NOMO-1 treated with DMSO at 0.1 percent for 48 hours (cell line): Measurements from ENCODE around the gene PYGM.
"Not testable (repeated sequence)": the region's sequence is repeated elsewhere in the genome, so short reads cannot be mapped to it uniquely, and the experiment has no call there.

Source experiments
- DNase-seq: peaks from one replicate; lab custom pipeline; 2025; ENCODE audit not compliant: unreplicated experiment; lab: John Stamatoyannopoulos, UW

PYGM gene

DNA sequence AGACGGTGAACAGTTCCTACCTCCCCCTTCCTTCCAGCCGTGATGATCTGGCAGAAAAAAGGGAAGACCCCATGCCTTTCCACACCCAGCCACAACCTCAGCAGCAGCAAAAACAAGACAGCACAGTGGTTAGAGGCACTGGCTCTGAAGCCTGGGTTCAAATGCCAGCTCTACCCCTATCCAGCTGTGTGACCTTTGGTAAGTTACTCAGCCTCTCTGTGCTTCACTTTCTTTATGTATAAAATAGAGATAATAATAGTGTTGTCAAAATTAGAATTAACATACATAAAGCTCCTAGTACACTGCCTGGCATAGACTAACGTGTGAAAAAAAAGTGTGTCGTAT, 41.0 kb downstream of the PYGM start:
- no peak for DNase-seq

DNA sequence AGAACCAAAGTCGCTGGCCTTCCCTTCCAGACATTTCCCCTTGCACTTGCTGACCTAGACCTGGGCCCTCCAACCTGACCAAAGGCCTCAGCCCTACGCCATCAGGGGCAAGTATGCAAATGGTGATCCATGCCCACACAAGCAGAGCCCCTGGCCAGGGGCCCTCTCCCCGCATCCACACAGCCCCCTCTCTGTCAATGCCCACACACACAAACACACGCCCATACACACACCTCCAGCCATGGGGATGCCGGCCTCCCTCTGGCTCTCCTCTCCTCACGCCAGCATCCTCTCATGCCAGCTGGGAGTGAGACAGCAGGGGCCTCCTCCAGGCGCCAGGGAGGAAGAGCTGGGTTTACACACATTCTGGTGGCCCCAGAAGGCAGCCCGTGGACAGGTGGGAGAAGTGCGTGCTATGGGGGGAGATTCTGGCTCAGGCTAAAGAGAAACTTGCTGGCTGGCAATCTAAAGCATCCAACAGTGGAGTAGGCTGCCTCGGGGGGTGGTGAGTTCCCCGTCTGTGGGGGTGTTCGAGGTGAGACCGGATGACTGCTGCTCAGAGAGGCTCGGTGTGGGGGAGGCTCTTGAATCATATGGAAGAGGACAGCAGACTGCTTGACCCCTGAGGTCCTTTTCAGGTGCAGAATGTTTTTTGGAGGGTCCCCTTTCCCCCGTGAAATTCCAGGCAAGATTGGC, 41.5 kb downstream of the PYGM start:
- DNase-seq: no peak

DNA sequence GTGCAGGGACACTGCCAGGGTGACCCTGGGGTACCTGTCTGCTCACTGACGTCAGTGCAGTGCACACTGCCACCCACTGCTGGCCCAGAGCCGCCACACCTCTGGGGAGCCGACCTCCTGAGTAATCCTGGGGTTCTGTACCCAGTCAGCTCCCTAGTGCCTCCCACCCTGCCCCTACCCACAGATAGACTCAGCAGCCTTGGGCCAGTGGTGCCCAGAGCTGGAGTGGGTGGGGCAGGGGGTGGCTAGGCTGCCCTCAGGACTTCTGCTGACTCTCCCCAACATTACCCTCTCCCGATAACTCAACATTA, 42.6 kb downstream of the PYGM start:
- no peak for DNase-seq

DNA sequence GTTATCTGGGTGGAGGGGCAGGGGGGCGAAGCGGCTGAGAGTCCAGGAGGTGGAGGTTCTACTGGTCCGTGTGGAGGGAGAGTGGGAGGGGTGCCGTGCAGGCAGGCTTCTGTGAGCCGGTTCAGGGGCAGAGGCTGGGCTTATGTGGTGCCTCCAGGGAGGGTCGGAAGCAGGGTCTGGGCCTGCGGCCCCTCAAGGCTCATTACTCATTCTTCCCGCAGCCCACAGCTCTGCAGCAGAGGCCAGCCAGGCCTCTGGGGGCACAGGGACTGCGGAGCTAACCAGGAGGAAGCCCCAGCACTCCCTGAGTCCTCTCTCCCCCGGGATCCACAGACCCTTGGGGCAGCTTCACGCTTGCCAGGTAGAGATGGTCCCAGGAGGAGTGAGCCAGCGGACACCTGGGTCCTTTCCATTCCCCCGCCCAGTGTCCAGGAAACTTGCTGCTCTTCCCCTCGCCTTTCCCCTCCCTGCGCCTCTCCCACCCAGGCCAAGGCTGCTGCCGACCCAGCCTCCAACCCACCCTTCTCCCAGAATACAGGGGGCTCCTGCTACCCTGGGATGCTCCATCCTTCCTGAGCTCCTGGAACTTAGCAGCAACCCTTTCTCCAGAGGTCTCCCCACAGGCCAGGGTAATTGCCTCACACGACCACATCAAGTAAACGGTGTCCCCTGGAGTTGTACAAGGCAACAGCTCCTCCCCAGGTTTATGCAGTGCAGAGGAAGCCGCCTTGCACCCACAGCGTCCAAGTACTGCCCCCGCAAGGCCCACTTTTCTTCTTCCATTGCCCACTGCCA, 43.1 kb downstream of the PYGM start:
- no peak for DNase-seq

DNA sequence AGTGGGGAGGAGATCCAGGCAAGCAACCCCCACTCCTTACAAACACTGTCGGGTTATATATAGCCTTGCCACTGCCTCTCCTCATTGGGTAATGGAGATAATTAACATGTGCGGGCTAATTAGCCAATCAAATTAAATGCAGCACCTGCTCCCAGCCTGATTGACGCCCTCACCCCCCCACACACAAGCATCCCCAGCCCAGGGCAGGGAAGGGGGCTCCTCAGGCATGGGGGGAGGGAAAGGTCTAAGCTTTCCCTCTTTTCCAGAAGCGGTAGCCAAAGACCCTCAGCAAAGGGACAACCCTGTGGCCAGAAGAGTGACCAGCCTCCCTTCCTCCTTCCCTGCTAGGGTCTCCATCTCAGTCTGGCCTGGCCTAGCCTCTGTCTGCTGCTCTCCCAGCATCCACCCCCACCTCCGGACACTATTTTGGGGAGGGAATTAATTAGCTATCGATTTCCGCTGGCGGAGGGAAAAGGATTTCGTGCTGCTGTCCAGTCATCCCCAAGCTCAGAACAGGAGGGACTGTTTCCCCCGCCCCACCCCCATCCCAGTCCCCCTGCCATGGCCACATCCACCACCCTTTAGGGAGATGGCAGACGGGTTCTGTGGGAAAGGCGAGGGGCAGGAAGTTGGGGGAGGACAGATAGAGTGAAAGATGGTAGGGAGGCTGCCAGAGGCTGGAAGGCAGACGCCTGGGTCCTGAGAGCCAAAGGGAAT, 43.9 kb downstream of the PYGM start:
- DNase-seq: no peak

DNA sequence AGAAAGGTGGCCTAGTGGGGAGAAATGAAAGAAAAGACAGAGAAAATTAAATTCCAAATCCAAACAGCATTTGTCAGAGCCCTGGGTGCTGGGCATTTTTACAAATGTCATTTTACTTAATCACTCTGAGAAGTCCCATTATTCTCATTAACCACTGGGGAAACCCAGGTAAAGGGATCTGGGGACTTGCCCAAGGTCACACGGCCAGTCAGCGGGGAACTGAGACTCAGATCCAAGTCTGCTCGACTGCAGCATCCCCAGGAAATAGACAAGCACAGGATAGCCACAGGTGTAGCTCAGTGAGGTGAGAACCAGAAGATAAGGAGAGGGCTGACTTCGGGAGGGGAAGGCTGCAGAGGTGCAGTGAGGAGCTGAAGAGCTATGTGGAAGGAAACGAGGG, 44.7 kb downstream of the PYGM start:
- no peak for DNase-seq

DNA sequence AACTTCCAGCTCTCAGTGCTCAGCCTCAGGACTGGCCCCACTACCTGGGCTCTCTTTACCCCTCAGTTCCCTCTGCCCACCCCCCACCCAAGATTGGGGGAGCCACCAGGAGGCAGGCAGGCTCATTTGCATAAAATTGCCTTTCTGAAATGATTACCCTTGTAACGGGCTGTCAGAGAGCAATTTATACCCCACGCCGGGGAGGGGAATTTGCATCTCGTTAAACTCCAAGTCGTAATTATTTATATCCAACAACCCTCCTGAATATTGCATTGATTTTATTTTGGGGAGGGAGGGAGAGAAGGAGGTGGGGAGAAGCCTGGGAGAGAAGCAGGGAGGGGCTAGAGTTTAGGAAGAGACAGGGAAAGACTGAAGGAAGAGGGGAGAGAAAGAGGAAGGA, 45.1 kb downstream of the PYGM start:
- DNase-seq: no peak

DNA sequence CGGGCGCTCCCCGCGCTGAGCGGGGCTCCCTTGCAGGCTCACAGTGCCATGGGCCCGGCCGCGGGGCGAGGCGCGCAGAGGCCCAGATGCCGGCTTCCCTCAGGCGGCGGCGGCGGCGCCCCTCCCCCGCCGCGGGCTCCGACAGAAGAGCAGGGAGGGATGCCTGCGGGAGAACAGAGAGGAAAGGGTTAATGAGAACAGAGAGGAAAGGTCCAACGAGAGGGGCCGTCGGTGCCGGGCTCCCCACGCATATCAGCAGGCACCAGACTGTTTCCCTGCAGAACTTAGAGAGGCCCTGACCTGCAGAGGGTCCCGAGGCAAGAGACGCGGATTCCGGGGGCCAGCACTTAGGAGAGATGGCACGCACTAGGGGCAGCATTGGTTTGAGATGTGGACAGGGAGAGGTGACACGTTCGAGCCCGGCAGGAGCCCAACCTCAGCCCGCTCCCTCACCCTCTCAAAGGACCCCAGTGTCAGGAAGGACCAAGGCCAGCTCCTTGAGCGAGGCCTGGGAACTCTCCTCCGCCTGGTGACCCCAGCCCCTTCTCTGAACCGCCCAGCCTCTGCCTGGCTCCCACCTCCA, 45.9 kb downstream of the PYGM start:
- no peak for DNase-seq

DNA sequence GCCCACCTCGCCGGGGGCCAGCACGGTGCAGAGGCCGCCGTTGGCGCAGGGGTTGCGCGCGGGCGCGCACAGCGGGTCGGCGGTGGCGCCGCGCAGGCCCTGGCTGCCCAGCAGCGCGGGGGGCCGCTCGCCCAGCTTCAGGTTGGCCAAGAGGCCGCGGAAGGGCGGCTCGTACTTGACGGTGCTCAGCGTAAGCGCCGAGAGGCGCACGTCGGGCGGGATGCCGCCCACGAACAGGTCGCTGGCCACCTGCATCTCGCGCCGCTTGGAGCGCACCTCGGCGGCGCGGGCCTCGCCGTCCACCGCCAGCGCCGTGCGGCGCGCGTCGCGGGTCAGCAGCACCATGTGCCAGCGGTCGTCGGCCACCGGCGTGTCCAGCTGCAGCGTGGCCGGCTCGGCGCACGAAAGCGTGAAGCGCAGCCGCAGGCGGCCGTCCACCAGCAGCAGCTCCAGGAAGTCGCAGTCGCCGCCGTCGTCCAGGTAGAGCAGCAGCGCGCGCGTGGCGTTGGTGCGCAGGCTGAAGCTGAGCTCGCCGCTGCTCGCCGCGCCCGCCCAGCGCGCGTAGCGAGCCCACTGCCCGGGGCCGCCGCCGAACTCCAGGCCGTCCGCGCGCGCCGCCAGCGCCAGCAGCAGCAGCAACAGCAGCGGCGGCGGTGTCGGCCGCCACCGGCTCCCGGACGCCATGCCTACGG, 46.6 kb downstream of the PYGM start:
- no peak for DNase-seq

DNA sequence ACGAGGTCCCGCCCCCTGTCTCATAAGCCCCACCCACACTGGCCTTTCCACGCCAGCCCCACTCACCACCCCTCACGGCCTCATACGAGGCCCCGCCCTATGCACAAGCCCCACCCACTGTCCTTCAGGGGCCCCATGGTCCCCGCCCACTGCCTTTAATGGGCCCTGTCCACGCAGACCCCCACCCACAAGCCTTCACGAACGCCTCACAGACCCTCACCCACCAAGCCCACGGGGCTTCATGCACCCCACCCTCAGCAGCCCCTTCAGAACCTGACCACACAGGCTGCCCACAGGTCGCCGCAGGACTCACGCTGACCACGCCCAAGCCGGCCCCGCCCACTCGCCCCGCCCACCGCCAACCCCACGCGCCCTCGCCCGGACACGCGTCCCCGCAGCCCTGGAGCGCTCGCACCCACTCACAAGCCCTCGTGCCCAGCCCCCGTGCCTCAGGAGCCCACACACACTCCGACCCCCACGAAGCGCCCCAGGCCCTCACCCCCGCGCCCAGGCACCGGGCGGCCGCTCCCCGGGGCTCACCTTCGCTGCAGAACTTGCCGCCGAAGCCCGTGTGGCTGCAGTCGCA, 47.3 kb downstream of the PYGM start:
- no peak for DNase-seq

DNA sequence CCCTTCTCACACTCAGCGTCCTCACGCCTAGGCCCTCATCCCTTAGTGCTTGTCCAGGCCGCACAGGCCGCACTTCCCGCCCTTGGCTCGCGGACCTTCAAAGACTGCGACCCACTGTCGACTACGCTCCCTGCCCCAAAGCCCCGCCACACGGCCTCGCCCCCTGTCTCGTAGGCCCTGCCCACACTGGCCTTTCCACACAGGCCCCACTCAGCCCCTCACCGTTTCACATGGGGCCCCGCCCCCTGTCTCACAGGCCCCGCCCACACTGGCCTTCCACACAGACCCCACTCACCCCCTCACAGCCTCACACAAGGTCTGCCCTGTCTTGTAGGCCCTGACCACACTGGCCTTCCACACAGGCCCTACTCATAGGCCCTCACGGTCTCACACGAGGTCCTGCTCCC, 47.8 kb downstream of the PYGM start:
- no peak for DNase-seq

DNA sequence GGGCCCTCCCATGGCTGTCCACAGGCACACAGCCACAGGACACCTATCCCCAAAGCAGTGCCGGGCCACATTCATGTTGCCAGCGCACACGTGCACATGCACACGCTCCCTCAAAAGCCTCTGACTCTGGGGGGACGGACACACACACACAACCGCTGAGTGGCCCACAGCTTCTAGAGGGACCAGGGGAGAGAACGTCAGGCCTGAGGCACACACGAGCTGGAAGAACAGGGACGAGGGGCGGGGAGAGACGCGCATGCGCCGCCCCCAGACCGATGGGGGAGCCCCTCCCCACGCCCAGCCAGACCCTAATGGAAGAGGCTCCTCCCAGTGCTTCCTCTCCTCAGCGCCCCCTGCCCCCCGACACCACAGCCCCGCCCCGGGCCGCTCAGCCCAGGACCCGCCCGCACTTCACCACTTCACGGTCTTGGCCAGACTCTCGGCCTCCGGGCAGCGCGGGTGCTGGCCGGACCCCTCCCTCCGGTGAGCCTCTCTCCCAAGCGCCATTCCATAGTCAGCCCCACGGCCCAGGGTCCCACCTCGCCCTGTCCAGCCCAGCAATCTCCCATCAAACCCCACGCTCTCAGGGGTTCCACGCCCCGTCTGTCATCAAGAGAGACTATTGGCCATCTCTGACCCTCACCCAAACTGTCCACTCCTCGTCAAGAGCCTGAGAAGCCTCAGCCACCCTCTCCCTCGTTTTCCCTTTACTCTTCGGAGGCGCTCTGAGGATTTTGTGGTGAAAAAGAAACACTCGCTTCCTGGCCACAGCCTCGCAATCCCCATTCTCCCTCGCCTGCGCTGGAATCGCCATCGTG, 48.4 kb downstream of the PYGM start:
- no peak for DNase-seq

DNA sequence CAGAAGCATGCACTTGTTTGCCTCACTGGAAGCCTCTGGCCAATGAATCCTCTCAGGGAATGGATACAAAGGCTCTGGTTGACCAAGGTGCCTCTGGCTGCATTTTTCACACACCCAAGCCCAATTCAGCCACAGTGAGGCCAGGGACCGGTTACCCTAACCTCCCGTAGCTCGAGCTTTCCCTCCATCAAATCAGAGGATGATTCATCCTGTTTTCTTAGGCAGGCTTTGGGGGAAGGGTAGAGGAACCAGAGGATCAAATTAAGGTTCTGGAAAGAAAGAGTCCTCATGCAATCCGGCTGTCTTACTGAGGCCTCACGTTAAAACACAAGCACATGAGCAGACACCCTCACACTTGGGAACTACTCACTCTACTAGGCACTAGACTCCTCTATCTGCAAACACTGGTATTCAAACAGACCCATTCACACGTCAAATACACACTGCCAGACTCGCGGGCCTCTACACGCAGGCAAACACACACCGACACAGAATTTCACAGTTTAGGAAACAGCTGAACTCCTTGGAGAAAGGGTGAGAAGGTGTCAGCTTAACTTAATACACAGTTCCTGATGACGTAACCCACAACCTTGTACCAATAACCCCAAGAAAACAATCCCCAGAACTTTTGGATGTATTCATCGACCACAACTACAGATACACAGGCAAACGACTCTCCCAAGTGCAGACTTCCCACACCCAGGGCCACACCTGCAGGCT, 49.2 kb downstream of the PYGM start:
- DNase-seq: no peak

DNA sequence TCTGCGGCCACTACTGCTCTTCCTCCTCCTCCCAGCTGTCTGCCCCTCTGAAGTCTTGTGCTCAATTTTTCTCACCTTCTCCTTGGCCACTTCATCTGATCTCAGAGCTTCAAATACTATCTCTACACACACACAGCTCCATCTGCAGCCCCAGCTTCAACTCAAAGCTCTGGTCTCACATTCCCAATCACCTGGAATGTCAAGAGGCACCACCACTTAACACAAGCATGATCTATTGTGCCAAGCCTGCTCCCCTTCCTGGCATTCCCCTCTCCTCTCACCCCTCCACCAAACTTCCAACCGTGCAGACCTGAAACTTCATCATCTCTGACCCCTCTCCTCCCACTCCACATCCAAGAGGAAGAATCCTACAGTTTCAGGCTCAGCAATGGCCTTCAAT, 54.3 kb downstream of the PYGM start:
- no peak for DNase-seq

DNA sequence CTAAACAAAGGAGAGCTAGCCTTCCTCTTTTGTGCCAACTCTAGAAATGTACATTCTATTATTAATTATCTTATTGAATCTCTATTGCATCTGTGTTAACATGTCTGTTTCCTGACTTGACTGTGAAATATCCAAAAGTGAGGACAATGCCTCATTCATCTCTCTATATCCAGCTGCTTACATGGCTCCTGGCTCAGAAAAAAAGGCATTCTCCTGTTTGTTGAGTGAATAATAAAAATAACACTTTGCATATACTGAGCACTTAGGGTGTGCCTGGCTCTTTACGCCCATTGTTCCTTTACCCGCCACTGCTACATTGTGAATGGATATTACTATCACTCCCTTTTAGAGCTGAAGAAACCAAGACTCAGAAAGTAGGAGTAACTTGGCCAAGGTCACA, 56.7 kb downstream of the PYGM start:
- DNase-seq: no peak

DNA sequence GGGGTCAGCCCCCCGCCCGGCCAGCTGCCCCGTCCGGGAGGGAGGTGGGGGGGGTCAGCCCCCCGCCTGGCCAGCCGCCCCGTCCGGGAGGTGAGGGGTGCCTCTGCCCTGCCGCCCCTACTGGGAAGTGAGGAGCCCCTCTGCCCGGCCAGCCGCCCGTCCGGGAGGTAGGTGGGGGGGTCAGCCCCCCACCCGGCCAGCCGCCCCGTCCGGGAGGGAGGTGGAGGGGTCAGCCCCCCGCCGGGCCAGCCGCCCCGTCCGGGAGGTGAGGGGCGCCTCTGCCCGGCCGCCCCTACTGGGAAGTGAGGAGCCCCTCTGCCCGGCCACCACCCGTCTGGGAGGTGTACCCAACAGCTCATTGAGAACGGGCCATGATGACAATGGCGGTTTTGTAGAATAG, 57.8 kb downstream of the PYGM start:
- DNase-seq: not testable (repeated sequence)

DNA sequence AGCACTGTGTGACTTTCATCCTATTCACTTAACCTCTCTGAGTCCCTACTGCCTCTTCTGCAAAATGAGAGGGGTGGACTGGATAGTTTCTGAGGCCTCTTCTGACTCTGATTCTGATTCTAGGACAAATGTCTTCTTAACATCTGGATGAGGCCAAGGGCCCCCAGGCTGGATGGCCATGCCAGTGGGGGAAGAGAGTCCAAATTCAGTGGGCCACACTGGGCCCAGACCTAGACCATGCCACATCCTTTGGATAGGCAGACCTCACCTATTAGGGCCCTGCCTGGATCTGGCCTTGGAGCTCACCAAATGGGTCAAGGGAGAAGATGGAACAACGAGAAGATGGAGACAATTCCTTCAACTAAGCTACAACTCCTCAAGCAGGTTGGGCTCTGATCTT, 61.3 kb downstream of the PYGM start:
- DNase-seq: no peak

DNA sequence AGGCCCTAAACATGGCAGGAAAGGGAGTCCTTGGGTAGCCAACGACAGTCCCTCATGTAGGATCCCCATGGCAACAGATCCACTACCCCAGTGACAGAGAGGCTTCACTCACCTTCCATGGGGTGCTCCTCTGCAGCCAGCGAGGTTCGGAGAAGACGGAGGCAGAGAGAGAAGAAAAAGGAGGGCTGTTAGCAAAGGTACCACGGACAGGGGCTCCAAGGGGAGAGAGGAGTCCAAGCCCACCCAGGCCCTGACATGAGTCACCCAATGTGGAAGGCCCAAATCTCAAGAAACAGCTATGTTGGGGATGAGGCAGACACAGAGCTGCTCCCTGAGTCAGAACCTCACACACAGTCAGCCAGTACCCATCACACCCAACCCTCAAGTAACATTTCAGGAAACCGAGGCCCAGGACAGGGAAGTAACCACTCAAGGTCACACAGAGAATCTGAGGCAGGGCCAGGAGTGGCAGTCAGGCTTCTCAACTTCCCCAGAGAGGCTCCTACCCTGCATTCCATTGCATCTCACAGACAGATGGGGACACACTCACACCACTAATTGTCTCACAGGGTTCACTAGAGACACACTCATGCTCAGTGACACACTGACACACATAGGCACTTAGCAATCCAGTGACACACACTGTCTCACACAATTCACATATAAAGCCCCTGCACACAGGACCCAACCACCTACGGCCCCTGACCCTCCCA, 62.0 kb downstream of the PYGM start:
- no peak for DNase-seq
